Activated B cell treated with CpG ODN at 0.5 μM for 24 hours (primary cell): Measurements from ENCODE around the gene GATA6. TPM values are rescaled to one million over a fixed set of nuclear protein-coding genes. Genes with fewer than 3 reads are reported as not detected.

Experiments used
- ATAC-seq: fragments of 200-7000 bp; cut with Tn5 transposase; one replicate; pipeline ENCODE4 v1.10.0; 2021; ENCODE audit warnings: low read depth, mild to moderate bottlenecking, moderate library complexity
- CTCF ChIA-PET: fragments of 350-600 bp; sonication (Branson Sonifier 250); formaldehyde crosslinking; loops from one replicate; lab custom pipeline; 2021; ENCODE audit warnings: antibody characterized with exemption; lab: Charles Lee
- POLR2A ChIA-PET: fragments of 350-600 bp; sonication (Branson Sonifier 250); formaldehyde crosslinking; loops from one replicate; lab custom pipeline; 2021; ENCODE audit warnings: antibody characterized with exemption; lab: Charles Lee
- DNase-seq: peaks from one replicate; pipeline ENCODE4 v3.0.0; 2022
- H3K27ac Mint-ChIP-seq: one replicate; pipeline ENCODE4 v1.8.0; 2020; ENCODE audit warnings: mixed read lengths
- H3K27me3 Mint-ChIP-seq: one replicate; pipeline ENCODE4 v1.8.0; 2021; ENCODE audit warnings: mixed read lengths
- H3K36me3 Mint-ChIP-seq: one replicate; pipeline ENCODE4 v1.8.0; 2021; ENCODE audit warnings: low read depth, mixed read lengths
- H3K4me1 Mint-ChIP-seq: one replicate; pipeline ENCODE4 v1.8.0; 2021; ENCODE audit warnings: mixed read lengths
- H3K4me3 Mint-ChIP-seq: one replicate; pipeline ENCODE4 v1.8.0; 2020; ENCODE audit warnings: mild to moderate bottlenecking, mixed read lengths
- H3K9me3 Mint-ChIP-seq: one replicate; pipeline ENCODE4 v1.8.0; 2020; ENCODE audit warnings: mixed read lengths
- CTCF ChIP-seq: fragments of 200-600 bp; IDR thresholded peaks from one replicate; pipeline ENCODE4 v1.8.0; 2022; ENCODE audit warnings: antibody characterized with exemption, mild to moderate bottlenecking
- intact Hi-C: fragments of 100-400 bp; cut with micrococcal nuclease; formaldehyde crosslinking; loops from one replicate; pipeline ENCODE4 v1.15.1; 2024
- total RNA-seq: library from RNA; stranded (reverse); gene quantifications from 2 replicates; pipeline ENCODE4 v1.2.3, GENCODE V29; 2022

The GATA6 gene
- total RNA-seq, 1 donor from 2014 or later = not detected

- no peak overlapping the region for H3K4me3 Mint-ChIP-seq
- CTCF ChIA-PET = no interaction called here
- no peak for DNase-seq
- POLR2A ChIA-PET = no interaction called here
- no peaks in the 10 kb centered on the region for H3K36me3 Mint-ChIP-seq
- H3K27ac Mint-ChIP-seq = no peak overlapping the region
- intact Hi-C loops = no loop called here
- no peaks in the 10 kb centered on the region for H3K4me1 Mint-ChIP-seq
- TF ChIP-seq CTCF = no peak
- no peaks in the 10 kb centered on the region for H3K27me3 Mint-ChIP-seq
- no peak for ATAC-seq
- H3K9me3 Mint-ChIP-seq = no peaks in the 10 kb centered on the region
These were observed 72.6 kb downstream of the GATA6 start for GRCh38 chr18:22241921-22242361.

- CTCF ChIA-PET = no interaction called here
These were observed 74.1 kb downstream of the GATA6 start for GRCh38 chr18:22243513-22243912.

GRCh38 chr18:22250026-22250425, 80.6 kb downstream of the GATA6 start:
- ChIA-PET CTCF (no interaction called here), POLR2A (interaction anchor here (0.6 kb wide), 1 partner anchor 10 kb away, joined by 6 read pairs; no protein-coding TSS in a partner anchor)
- TF ChIP-seq CTCF = no peak
- Mint-ChIP-seq H3K36me3 (no peaks in the 10 kb centered on the region), H3K4me3 (no peak overlapping the region), H3K9me3 (no peaks in the 10 kb centered on the region), H3K27ac (no peak overlapping the region), H3K27me3 (peaks cover 4% of the 10 kb centered on the region), H3K4me1 (no peaks in the 10 kb centered on the region)
- intact Hi-C loops = no loop called here
- ATAC-seq = no peak
- no peak for DNase-seq

More at GRCh38 chr18:22243513-22243912, 74.1 kb downstream of the GATA6 start:
- no peak for DNase-seq
- Mint-ChIP-seq H3K27me3 (no peaks in the 10 kb centered on the region), H3K4me3 (no peak overlapping the region), H3K4me1 (no peaks in the 10 kb centered on the region), H3K27ac (no peak overlapping the region), H3K36me3 (no peaks in the 10 kb centered on the region), H3K9me3 (no peaks in the 10 kb centered on the region)
- TF ChIP-seq CTCF = no peak
- POLR2A ChIA-PET = no interaction called here
- ATAC-seq = no peak
- intact Hi-C loops = no loop called here

GRCh38 chr18:22250591-22250996, 81.2 kb downstream of the GATA6 start:
- intact Hi-C loops = no loop called here
- Mint-ChIP-seq H3K4me1 (no peaks in the 10 kb centered on the region), H3K27me3 (peaks cover 5% of the 10 kb centered on the region), H3K4me3 (no peak overlapping the region), H3K36me3 (no peaks in the 10 kb centered on the region), H3K9me3 (peaks cover 1% of the 10 kb centered on the region), H3K27ac (no peak overlapping the region)
- TF ChIP-seq CTCF = no peak
- ATAC-seq (no peak), DNase-seq (no peak)
- CTCF ChIA-PET = no interaction called here
- POLR2A ChIA-PET = interaction anchor here (0.6 kb wide), 1 partner anchor 10 kb away, joined by 6 read pairs; no protein-coding TSS in a partner anchor

Other genes with a start within 250 kb of the GATA6 start
- gene CTAGE1, start 248.3 kb downstream of the GATA6 start, total RNA-seq = not detected in 2 replicates